ENCODE results near the gene FBXW10.
"Not testable (repeated sequence)": the region's sequence is repeated elsewhere in the genome, so short reads cannot be mapped to it uniquely, and the experiment has no call there.

Gene FBXW10, protein sequence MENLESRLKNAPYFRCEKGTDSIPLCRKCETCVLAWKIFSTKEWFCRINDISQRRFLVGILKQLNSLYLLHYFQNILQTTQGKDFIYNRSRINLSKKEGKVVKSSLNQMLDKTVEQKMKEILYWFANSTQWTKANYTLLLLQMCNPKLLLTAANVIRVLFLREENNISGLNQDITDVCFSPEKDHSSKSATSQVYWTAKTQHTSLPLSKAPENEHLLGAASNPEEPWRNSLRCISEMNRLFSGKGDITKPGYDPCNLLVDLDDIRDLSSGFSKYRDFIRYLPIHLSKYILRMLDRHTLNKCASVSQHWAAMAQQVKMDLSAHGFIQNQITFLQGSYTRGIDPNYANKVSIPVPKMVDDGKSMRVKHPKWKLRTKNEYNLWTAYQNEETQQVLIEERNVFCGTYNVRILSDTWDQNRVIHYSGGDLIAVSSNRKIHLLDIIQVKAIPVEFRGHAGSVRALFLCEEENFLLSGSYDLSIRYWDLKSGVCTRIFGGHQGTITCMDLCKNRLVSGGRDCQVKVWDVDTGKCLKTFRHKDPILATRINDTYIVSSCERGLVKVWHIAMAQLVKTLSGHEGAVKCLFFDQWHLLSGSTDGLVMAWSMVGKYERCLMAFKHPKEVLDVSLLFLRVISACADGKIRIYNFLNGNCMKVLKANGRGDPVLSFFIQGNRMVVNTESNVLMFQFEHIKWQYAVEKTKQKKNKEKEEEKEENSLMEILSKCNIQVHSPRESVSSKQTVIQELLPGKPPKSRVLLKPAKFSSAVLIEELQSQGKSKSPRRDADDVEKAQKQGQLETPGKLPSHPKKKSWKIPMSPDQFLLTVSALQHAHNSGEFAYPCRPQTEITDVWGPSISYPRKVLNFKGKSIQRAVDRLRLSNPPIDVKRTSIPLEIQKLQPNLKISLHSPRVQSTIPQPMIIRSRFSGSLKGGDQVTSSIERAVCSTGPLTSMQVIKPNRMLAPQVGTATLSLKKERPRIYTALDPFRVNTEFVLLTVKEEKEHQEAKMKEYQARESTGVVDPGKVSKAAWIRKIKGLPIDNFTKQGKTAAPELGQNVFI

DNA sequence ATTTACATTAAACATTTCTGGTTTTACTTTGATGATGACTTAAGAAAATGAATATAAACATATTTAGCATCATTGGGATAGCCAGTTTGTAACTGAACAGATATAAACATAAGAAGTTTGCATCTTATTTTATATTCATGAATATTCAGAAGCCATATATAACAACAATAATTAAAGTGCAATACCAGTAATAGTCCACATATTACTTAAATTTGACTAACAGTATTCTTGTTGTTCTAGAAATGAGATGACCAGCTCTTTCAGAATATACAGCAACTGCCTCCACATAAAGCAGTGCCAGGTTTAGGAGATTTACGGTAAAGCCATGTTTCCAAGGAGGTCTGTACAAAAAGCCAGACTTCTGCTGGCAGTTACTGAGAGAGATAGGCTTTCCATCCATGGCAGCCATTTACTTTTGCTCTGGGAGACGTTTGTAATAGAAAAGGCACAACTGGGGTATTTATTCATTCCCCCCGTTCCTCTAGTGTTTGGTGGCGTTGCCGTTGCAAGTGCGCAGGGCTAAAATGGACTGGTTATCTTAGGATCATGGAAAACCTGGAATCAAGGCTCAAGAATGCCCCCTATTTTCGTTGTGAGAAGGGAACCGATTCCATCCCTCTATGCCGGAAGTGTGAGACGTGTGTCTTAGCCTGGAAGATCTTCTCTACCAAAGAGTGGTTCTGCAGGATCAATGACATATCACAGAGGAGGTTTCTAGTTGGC lies at the start of gene FBXW10:
FBXW10 (plus strand) TSS at position 356 of the 723 bp plus-strand sequence; CDS start at position 547, 191 bp downstream.
- H3K9me3 ChIP-seq (ENCODE audit: control insufficient read depth in 1 of 2, low read length in 2 of 2); H3K36me3 ChIP-seq (ENCODE audit: control insufficient read depth in 1 of 2, insufficient read depth in 2 of 2, low read length in 2 of 2); H3K4me1 ChIP-seq (ENCODE audit: control insufficient read depth in 1 of 2, insufficient read depth in 2 of 2, low read length in 2 of 2); H3K27me3 ChIP-seq (ENCODE audit: control insufficient read depth in 1 of 2, insufficient read depth in 2 of 2, low read length in 2 of 2); H3K4me3 ChIP-seq (ENCODE audit: low read depth in 1 of 2, low read length in 2 of 2); H3K9ac ChIP-seq (ENCODE audit: low read depth in 1 of 2, low read length in 2 of 2); H3K27ac ChIP-seq (ENCODE audit: low read depth, low read length): not testable (repeated sequence)

GRCh38 chr17:18695143-18695542 lies 48.7 kb upstream of the FBXW10 start:
- not testable (repeated sequence) for H3K9ac ChIP-seq (ENCODE audit: low read depth in 1 of 2, low read length in 2 of 2); H3K9me3 ChIP-seq (ENCODE audit: control insufficient read depth in 1 of 2, low read length in 2 of 2); H3K4me1 ChIP-seq (ENCODE audit: control insufficient read depth in 1 of 2, insufficient read depth in 2 of 2, low read length in 2 of 2); H3K4me3 ChIP-seq (ENCODE audit: low read depth in 1 of 2, low read length in 2 of 2); H3K36me3 ChIP-seq (ENCODE audit: control insufficient read depth in 1 of 2, insufficient read depth in 2 of 2, low read length in 2 of 2); H3K27ac ChIP-seq (ENCODE audit: low read depth, low read length); H3K27me3 ChIP-seq (ENCODE audit: control insufficient read depth in 1 of 2, insufficient read depth in 2 of 2, low read length in 2 of 2)

DNA sequence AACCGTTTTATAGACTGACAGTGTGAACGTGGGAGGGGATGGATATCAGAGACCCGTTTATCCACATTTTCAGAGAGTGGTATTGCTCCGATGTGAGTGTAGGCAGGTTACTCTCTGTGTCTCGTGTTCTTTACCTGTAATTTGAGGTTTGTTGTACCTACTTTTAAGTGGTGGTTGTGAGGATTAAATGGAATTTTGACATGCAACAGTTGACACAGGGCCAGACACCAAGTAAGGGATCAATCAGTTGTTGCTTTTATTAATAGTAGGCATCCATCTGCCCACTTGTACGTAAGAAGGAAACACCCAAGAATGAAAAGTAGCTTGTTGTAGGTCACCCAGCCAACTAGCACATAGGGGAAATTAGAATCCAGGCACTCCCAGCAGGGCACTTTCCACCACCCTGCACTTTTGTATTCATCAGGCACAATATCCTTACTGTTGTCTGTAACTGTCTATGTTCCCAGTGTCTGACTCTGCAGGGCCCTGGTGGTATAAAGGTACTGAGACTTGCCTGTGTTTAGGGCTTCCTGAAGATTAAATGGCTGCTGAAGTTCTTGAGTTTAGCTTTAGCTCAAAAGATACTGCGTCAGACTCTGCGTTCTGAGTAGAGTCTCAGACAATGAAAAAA lies 45.3 kb upstream of the FBXW10 start:
- Histone ChIP-seq H3K9ac (ENCODE audit: low read depth in 1 of 2, low read length in 2 of 2) (peak overlapping the region; percentile 43 to 48), H3K4me3 (ENCODE audit: low read depth in 1 of 2, low read length in 2 of 2) (peak overlapping the region; percentile 69 to 72)
- not testable (repeated sequence) for H3K36me3 ChIP-seq (ENCODE audit: control insufficient read depth in 1 of 2, insufficient read depth in 2 of 2, low read length in 2 of 2); H3K27me3 ChIP-seq (ENCODE audit: control insufficient read depth in 1 of 2, insufficient read depth in 2 of 2, low read length in 2 of 2); H3K9me3 ChIP-seq (ENCODE audit: control insufficient read depth in 1 of 2, low read length in 2 of 2); H3K27ac ChIP-seq (ENCODE audit: low read depth, low read length); H3K4me1 ChIP-seq (ENCODE audit: control insufficient read depth in 1 of 2, insufficient read depth in 2 of 2, low read length in 2 of 2)

DNA sequence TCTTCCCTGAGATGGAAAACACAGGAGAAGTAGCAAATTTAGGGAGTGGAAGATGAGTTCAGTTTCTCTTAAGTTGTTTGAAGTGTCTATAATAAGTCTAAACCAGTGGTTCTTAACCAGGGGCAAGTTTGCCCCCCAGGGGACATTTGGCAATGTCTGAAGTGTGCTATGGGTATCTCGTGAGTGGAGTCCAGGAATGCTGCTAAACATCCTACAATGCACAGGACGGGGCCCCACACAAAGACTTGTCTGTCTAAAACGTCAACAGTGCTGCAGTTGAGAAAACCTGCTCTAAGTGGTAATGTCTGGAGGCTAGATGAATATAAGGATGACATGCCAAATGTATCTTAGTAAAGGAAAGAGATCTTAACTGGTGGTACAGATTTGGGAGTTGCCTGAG lies 37.9 kb upstream of the FBXW10 start:
- not testable (repeated sequence) for H3K4me1 ChIP-seq (ENCODE audit: control insufficient read depth in 1 of 2, insufficient read depth in 2 of 2, low read length in 2 of 2); H3K4me3 ChIP-seq (ENCODE audit: low read depth in 1 of 2, low read length in 2 of 2); H3K9me3 ChIP-seq (ENCODE audit: control insufficient read depth in 1 of 2, low read length in 2 of 2); H3K9ac ChIP-seq (ENCODE audit: low read depth in 1 of 2, low read length in 2 of 2); H3K27me3 ChIP-seq (ENCODE audit: control insufficient read depth in 1 of 2, insufficient read depth in 2 of 2, low read length in 2 of 2); H3K27ac ChIP-seq (ENCODE audit: low read depth, low read length); H3K36me3 ChIP-seq (ENCODE audit: control insufficient read depth in 1 of 2, insufficient read depth in 2 of 2, low read length in 2 of 2)

GRCh38 chr17:18708215-18708614 lies 35.6 kb upstream of the FBXW10 start:
- not testable (repeated sequence) for H3K27me3 ChIP-seq (ENCODE audit: control insufficient read depth in 1 of 2, insufficient read depth in 2 of 2, low read length in 2 of 2); H3K9ac ChIP-seq (ENCODE audit: low read depth in 1 of 2, low read length in 2 of 2); H3K36me3 ChIP-seq (ENCODE audit: control insufficient read depth in 1 of 2, insufficient read depth in 2 of 2, low read length in 2 of 2); H3K27ac ChIP-seq (ENCODE audit: low read depth, low read length); H3K4me1 ChIP-seq (ENCODE audit: control insufficient read depth in 1 of 2, insufficient read depth in 2 of 2, low read length in 2 of 2); H3K9me3 ChIP-seq (ENCODE audit: control insufficient read depth in 1 of 2, low read length in 2 of 2); H3K4me3 ChIP-seq (ENCODE audit: low read depth in 1 of 2, low read length in 2 of 2)

DNA sequence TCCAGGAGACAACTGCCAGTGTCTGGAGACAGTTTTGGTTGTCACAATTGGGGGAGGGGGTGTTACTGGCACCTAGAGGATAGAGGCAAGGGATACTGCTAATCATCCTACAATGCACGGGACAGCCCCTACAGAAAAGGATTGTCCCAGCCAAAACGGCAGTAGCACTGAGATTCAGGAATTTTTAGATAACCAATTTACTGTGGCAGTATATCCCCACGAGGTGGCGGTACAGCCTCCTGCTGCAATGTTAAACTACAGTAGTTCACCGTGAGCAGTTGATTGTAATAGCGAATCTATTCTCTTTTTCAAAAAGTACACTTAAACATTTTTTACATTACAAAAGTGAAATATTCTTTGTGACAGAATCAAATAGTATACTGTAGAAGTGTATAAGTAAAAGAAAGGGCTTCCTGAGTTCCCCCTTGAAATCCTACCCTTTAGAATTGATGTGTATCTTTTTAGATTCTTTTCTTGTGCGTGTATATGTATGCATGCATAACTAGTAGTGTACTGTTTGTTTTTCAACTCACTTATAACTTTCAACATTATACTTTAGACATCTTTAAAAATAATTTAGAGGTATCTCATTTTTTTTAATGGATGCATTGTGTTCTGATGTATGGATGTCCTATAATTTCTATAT lies 31.4 kb upstream of the FBXW10 start:
- H3K9me3 ChIP-seq (ENCODE audit: control insufficient read depth in 1 of 2, low read length in 2 of 2); H3K27me3 ChIP-seq (ENCODE audit: control insufficient read depth in 1 of 2, insufficient read depth in 2 of 2, low read length in 2 of 2); H3K9ac ChIP-seq (ENCODE audit: low read depth in 1 of 2, low read length in 2 of 2); H3K27ac ChIP-seq (ENCODE audit: low read depth, low read length); H3K4me1 ChIP-seq (ENCODE audit: control insufficient read depth in 1 of 2, insufficient read depth in 2 of 2, low read length in 2 of 2); H3K4me3 ChIP-seq (ENCODE audit: low read depth in 1 of 2, low read length in 2 of 2); H3K36me3 ChIP-seq (ENCODE audit: control insufficient read depth in 1 of 2, insufficient read depth in 2 of 2, low read length in 2 of 2): not testable (repeated sequence)

GRCh38 chr17:18718643-18719427 lies 25.0 kb upstream of the FBXW10 start:
- peak overlapping the region; percentile 70 for H3K27ac ChIP-seq (ENCODE audit: low read depth, low read length)
- not testable (repeated sequence) for H3K4me1 ChIP-seq (ENCODE audit: control insufficient read depth in 1 of 2, insufficient read depth in 2 of 2, low read length in 2 of 2); H3K4me3 ChIP-seq (ENCODE audit: low read depth in 1 of 2, low read length in 2 of 2); H3K27me3 ChIP-seq (ENCODE audit: control insufficient read depth in 1 of 2, insufficient read depth in 2 of 2, low read length in 2 of 2); H3K36me3 ChIP-seq (ENCODE audit: control insufficient read depth in 1 of 2, insufficient read depth in 2 of 2, low read length in 2 of 2); H3K9ac ChIP-seq (ENCODE audit: low read depth in 1 of 2, low read length in 2 of 2); H3K9me3 ChIP-seq (ENCODE audit: control insufficient read depth in 1 of 2, low read length in 2 of 2)

DNA sequence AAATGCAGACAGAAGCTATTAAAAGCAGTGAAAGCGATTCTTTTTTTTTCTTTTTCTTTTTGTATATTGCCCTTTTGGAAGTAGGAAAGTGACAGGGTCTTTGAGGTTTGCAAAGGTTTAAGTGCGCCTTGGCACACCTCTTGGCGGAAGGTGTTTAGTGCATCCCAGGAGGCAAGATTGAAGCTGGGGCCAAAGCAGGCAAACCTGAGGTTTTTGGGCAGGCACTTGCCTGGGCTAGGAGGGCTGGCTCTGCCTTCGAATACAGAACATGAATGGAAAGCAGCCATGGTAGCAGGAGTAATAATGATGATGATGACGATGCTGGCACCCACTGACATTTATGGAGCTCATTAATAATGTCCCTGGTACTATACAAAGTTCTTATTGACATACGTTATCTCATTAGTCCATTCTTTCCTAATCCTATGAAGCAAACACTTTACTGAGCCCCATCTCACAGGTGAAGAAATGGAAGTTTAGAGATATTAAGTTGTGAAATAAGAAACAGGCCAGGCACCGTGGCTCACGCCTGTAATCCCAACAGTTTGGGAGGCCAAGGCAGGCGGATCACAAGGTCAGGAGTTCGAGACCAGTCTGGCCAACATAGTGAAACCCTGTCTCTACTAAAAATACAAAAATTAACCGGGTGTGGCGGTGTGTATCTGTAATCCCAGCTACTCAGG lies 24.3 kb upstream of the FBXW10 start:
- not testable (repeated sequence) for H3K4me3 ChIP-seq (ENCODE audit: low read depth in 1 of 2, low read length in 2 of 2); H3K27me3 ChIP-seq (ENCODE audit: control insufficient read depth in 1 of 2, insufficient read depth in 2 of 2, low read length in 2 of 2); H3K9me3 ChIP-seq (ENCODE audit: control insufficient read depth in 1 of 2, low read length in 2 of 2); H3K9ac ChIP-seq (ENCODE audit: low read depth in 1 of 2, low read length in 2 of 2); H3K36me3 ChIP-seq (ENCODE audit: control insufficient read depth in 1 of 2, insufficient read depth in 2 of 2, low read length in 2 of 2); H3K4me1 ChIP-seq (ENCODE audit: control insufficient read depth in 1 of 2, insufficient read depth in 2 of 2, low read length in 2 of 2)
- H3K27ac ChIP-seq (ENCODE audit: low read depth, low read length): peak overlapping the region; percentile 70

Data from duodenal mucosa (tissue), 2 donors.